CD4-positive, alpha-beta T cell (primary cell): Measurements from ENCODE around the gene TTLL8. TPM values are rescaled to one million over a fixed set of nuclear protein-coding genes. Genes with fewer than 3 reads are reported as not detected.

Experiments
- ATAC-seq: fragments of 200-7000 bp; cut with Tn5 transposase; one replicate; pipeline ENCODE4 v1.10.0; 2022; ENCODE audit warnings: mild to moderate bottlenecking; ENCODE audit not compliant: poor library complexity
- CTCF ChIA-PET: fragments of 350-600 bp; sonication (Branson Sonifier 250); formaldehyde crosslinking; loops from one replicate; lab custom pipeline; 2021; ENCODE audit warnings: antibody characterized with exemption, inconsistent platforms; lab: Charles Lee
- POLR2A ChIA-PET: fragments of 350-600 bp; sonication (Branson Sonifier 250); formaldehyde crosslinking; loops from one replicate; lab custom pipeline; 2021; ENCODE audit warnings: antibody characterized with exemption, inconsistent platforms; lab: Charles Lee
- DNase-seq, 14 experiments: peaks; one replicate each; pipeline ENCODE4 v3.0.0-alpha.2; 2013 to 2020; ENCODE audit warnings: mixed read lengths in 2 of 14
- H3K27ac ChIP-seq, 2 donors: one replicate each; pipeline versions ENCODE4 v1.5.1 to v1.7.0; 2013; ENCODE audit warnings: low read length in 2 of 2, low read depth in 1 of 2, mild to moderate bottlenecking in 1 of 2
- H3K27me3 ChIP-seq, 2 experiments: 1 replicate in 1 of 2; 2 replicates in 1 of 2; pipeline versions ENCODE4 v1.6.1 to v1.7.0; 2013; ENCODE audit warnings: low read length in 2 of 2, control low read depth in 1 of 2, mild to moderate bottlenecking in 1 of 2, moderate library complexity in 1 of 2; ENCODE audit not compliant: insufficient read depth in 2 of 2, control insufficient read depth in 1 of 2
- H3K36me3 ChIP-seq: one replicate; pipeline ENCODE4 v1.6.1; 2013; ENCODE audit warnings: low read length, control low read depth; ENCODE audit not compliant: insufficient read depth
- H3K4me1 ChIP-seq: one replicate; pipeline ENCODE4 v1.6.1; 2013; ENCODE audit warnings: low read length, control low read depth; ENCODE audit not compliant: insufficient read depth
- H3K4me3 ChIP-seq: one replicate; pipeline ENCODE4 v1.5.1; 2013; ENCODE audit warnings: mild to moderate bottlenecking, low read length, moderate library complexity
- H3K9me3 ChIP-seq, 2 experiments: 1 replicate in 1 of 2; 2 replicates in 1 of 2; pipeline versions ENCODE4 v1.6.1 to v1.7.0; 2013; ENCODE audit warnings: low read length in 2 of 2, mild to moderate bottlenecking in 2 of 2, control low read depth in 1 of 2, moderate library complexity in 1 of 2; ENCODE audit not compliant: control insufficient read depth in 1 of 2, insufficient read depth in 1 of 2
- H3K27ac Mint-ChIP-seq: one replicate; pipeline ENCODE4 v1.8.0; 2020; ENCODE audit warnings: mixed read lengths
- H3K27me3 Mint-ChIP-seq: one replicate; pipeline ENCODE4 v1.8.0; 2021; ENCODE audit warnings: mixed read lengths
- H3K36me3 Mint-ChIP-seq: one replicate; pipeline ENCODE4 v1.8.0; 2021; ENCODE audit warnings: low read depth, mixed read lengths
- H3K4me1 Mint-ChIP-seq: one replicate; pipeline ENCODE4 v1.8.0; 2021; ENCODE audit warnings: low read depth, mixed read lengths
- H3K4me3 Mint-ChIP-seq: one replicate; pipeline ENCODE4 v1.8.0; 2020; ENCODE audit warnings: mild to moderate bottlenecking, mixed read lengths
- H3K9me3 Mint-ChIP-seq: one replicate; pipeline ENCODE4 v1.8.0; 2020; ENCODE audit warnings: mixed read lengths
- intact Hi-C, 2 experiments: fragments of 100-400 bp; cut with DNase I in 1 of 2; cut with micrococcal nuclease in 1 of 2; formaldehyde crosslinking; loops; one replicate each; pipeline versions ENCODE4 v1.15.1 to v1.9.0; 2023 to 2025; cut with DNase I, micrococcal nuclease
- polyA plus RNA-seq, 2 donors: library from polyadenylated mRNA; unstranded; fragments of 120-200 nt; gene quantifications; one replicate each; pipeline ENCODE4 v1.2.1, GENCODE V29; 2013
- total RNA-seq, 174 experiments: library from RNA in 2 of 174; stranded (reverse) in 2 of 174; gene quantifications; one replicate each; pipeline ENCODE4 v1.2.3 and lab custom pipeline; 2021 to 2026
- TF ChIP-seq, protein P1 (sequence below): fragments of 200-600 bp; IDR thresholded peaks from one replicate; pipeline ENCODE4 v1.8.0; 2022; ENCODE audit warnings: antibody characterized with exemption, mild to moderate bottlenecking

Gene TTLL8
- total RNA-seq (not detected), total RNA-seq (lab: John Stamatoyannopoulos, UW) (0 to 0.81 (median 0.05) reads per million in 172 experiments)
- polyA plus RNA-seq (2013, experiment 1 of 2) = not detected
- polyA plus RNA-seq (2013, experiment 2 of 2) = not detected

- ChIA-PET POLR2A (no interaction called here), CTCF (no interaction called here)
- peak in 1 of 14 experiments; percentile 21 for DNase-seq
- TF ChIP-seq, protein P1, sequence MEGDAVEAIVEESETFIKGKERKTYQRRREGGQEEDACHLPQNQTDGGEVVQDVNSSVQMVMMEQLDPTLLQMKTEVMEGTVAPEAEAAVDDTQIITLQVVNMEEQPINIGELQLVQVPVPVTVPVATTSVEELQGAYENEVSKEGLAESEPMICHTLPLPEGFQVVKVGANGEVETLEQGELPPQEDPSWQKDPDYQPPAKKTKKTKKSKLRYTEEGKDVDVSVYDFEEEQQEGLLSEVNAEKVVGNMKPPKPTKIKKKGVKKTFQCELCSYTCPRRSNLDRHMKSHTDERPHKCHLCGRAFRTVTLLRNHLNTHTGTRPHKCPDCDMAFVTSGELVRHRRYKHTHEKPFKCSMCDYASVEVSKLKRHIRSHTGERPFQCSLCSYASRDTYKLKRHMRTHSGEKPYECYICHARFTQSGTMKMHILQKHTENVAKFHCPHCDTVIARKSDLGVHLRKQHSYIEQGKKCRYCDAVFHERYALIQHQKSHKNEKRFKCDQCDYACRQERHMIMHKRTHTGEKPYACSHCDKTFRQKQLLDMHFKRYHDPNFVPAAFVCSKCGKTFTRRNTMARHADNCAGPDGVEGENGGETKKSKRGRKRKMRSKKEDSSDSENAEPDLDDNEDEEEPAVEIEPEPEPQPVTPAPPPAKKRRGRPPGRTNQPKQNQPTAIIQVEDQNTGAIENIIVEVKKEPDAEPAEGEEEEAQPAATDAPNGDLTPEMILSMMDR = no peak
- intact Hi-C loops = no loop called here
- Mint-ChIP-seq H3K4me3 (no peak within 1 kb of the TSS), H3K4me1 (no peaks in the 10 kb centered on the region), H3K27me3 (peaks cover 46% of the 10 kb centered on the region), H3K27ac (no peak within 1 kb of the TSS), H3K36me3 (no peaks in the 10 kb centered on the region), H3K9me3 (no peaks in the 10 kb centered on the region)
- Histone ChIP-seq H3K9me3 (peaks cover 0 to 12% of the 10 kb centered on the region in 2 experiments), H3K4me1 (no peaks in the 10 kb centered on the region), H3K36me3 (no peaks in the 10 kb centered on the region), H3K27ac (no peak within 1 kb of the TSS), H3K27me3 (peaks cover 27 to 36% of the 10 kb centered on the region in 2 experiments), H3K4me3 (no peak within 1 kb of the TSS)
- ATAC-seq = peak; percentile 34
Observed at GRCh38 chr22:50058061-50058905, at the start of gene TTLL8. Gene TTLL8 (minus strand): TSS chr22:50058298.

GRCh38 chr22:50107529-50107928, 49.4 kb upstream of the TTLL8 start:
- Histone ChIP-seq H3K9me3 (no peaks in the 10 kb centered on the region), H3K27ac (no peak overlapping the region), H3K36me3 (no peaks in the 10 kb centered on the region), H3K27me3 (peaks cover 0 to 4% of the 10 kb centered on the region in 2 experiments), H3K4me3 (no peak overlapping the region), H3K4me1 (peaks cover 13% of the 10 kb centered on the region)
- H3K9me3 Mint-ChIP-seq = no peaks in the 10 kb centered on the region
- POLR2A ChIA-PET = no interaction called here
- H3K27me3 Mint-ChIP-seq = peaks cover 12% of the 10 kb centered on the region
- intact Hi-C loops = no loop called here
- TF ChIP-seq, protein P1 = no peak
- DNase-seq (no peak), ATAC-seq (no peak)
- H3K36me3 Mint-ChIP-seq = no peaks in the 10 kb centered on the region
- peaks cover 7% of the 10 kb centered on the region for H3K4me1 Mint-ChIP-seq
- H3K27ac Mint-ChIP-seq = no peak overlapping the region
- CTCF ChIA-PET = interaction anchor here (0.8 kb wide), 1 partner anchor 10 kb away, joined by 3 read pairs; no protein-coding TSS in a partner anchor
- H3K4me3 Mint-ChIP-seq = no peak overlapping the region

DNA sequence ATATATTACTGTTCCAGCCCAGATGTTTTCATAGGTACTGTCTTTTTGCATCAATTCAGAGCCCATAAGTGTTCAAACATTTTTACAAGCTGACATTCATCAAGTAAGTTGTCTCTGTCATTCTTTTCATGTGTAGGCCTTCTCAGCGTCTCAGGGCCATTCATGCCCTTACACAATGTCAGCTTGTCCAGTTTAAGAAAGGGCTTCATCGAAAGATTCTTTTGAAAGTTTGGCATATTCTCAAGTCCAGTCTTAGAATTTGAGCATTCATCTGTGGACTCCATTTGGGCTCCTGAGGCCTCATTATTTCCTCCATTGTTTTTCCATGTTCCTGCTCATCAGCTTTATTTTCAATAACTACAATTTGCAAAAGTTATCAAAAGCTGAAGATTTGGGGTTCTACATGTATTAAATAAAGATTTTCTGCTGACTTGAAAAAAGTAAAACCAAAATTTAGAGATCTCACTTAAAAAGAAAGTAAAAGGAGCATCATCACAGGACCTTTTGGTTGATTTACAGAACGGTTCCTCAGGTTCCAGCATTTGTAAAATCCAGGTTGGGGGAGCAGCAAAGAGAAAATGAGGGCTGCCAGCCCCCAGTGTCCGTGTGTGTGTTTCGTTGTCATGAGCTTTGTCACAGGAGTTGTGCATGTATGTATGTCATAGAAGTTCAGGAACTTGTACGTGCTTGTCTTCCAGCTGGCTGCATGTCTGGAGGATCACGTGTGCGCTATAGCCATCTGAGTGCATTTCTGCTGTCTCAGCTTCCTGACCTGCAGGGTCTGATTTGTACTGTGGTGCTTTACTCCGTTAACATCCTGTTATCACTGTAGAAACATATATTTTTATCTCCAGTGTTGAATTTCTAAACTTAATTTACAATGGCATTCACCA, 47.4 kb upstream of the TTLL8 start:
- no peaks in the 10 kb centered on the region for H3K36me3 ChIP-seq
- peaks cover 0 to 2% of the 10 kb centered on the region in 2 experiments for H3K27me3 ChIP-seq
- POLR2A ChIA-PET = no interaction called here
- Mint-ChIP-seq H3K27ac (no peak overlapping the region), H3K27me3 (peaks cover 3% of the 10 kb centered on the region), H3K4me1 (peaks cover 7% of the 10 kb centered on the region), H3K4me3 (no peak overlapping the region), H3K36me3 (no peaks in the 10 kb centered on the region), H3K9me3 (no peaks in the 10 kb centered on the region)
- ATAC-seq = peak; percentile 43
- TF ChIP-seq, protein P1 = no peak
- H3K4me1 ChIP-seq = peaks cover 4% of the 10 kb centered on the region
- H3K4me3 ChIP-seq = peak overlapping the region; percentile 5
- peak in 4 of 14 experiments; percentile 24 to 37 (median 35) for DNase-seq
- CTCF ChIA-PET = no interaction called here
- intact Hi-C loops = no loop called here
- H3K9me3 ChIP-seq = no peaks in the 10 kb centered on the region
- no peak overlapping the region for H3K27ac ChIP-seq
